HTERT RPE-1 (cell line): ENCODE results near the gene RPUSD3.
"Not testable (repeated sequence)": the region's sequence is repeated elsewhere in the genome, so short reads cannot be mapped to it uniquely, and the experiment has no call there.

Source experiments
- in situ Hi-C: fragments of 300-500 bp; cut with MboI; formaldehyde crosslinking; loops from 4 replicates; pipeline ENCODE4 v1.14.3; 2020; ENCODE audit warnings: low sequenced_read_pairs

The RPUSD3 gene

GRCh38 chr3:9865125-9865637 lies 21.4 kb upstream of the RPUSD3 start:
- in situ Hi-C loops, result not testable (repeated sequence)

DNA sequence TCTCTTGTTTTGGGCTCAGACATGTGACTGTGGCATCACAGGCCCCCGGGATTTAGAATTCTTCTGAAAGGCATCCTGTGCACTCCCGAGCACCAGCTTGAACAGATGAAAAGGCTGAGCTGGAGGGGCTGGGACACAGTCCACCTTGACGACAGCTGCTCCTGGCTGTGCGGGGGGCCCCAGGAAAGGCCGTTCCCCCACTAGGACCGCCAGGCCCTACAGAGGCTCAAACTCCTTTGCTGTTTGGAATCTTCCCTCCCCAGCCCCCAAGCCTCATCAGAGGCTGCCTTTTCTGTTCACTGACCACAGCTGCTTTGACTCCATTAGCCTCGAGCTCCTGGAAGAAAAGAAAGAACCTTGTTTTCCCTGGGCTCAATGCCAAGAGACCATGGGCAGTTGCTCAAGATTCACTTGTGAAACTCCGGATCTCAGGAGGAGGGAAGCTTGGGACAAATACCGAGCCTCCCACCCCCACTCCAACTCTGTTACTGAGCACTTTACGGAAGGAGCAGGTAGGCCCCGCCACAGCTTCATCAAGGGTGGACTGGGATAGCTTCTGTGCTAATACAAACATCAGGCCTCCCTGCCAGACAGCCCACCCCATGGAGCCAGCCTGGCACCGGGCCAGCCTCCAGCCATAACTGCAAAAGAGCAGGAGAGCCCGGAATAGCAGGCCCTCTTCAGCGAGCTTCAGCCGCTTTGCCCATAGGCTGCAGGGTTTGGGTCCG lies 20.6 kb upstream of the RPUSD3 start:
- in situ Hi-C loops, result no loop called here

GRCh38 chr3:9863058-9863772 lies 19.4 kb upstream of the RPUSD3 start:
- in situ Hi-C loops, result no loop called here

- in situ Hi-C loops, result no loop called here
Measured at GRCh38 chr3:9862391-9863057, 18.7 kb upstream of the RPUSD3 start.

DNA sequence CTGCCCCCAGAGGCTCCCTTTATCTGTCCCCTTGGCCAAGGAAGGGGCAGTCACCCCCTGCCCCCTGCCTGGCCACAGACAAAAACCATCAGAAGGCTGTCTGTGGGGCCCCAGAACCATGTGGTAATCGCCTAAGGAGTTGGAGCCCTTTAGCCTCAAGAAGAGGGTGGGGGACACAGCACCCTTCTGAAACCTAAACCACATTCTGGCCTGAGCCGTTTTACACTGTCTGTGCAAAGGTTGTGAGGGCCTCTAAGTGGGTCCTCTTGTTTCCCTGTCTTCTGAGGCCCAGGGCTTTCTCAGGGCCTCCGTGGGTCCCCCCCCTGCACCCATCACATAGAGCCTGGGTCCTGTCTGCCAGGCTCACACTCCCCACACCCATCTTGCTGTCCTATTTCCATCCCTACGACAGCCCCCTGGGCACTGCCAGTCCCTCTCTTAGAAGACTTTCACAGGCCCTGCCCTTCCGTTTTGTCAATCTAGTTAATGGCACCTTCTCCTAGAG lies 17.9 kb upstream of the RPUSD3 start:
- in situ Hi-C loops, result no loop called here

DNA sequence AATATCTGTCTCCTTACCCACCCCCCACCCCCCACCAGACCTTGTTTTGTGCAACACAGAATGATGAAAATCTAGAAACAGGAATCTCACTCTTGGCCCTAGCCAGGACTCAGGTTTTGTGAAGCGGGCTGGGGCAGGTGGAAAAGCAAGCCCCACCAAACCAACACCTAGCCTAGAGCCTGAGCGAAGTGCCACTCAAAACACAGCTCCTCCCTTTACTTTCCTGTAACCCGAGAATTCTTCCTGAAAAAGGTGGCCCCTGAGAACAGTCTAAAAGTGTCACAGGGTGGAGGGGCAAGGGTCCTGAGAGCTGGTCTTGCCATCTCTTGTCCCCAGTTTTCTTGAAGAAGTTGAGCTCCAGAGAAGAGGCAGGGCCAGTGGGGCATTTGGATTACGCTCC lies 17.4 kb upstream of the RPUSD3 start:
- in situ Hi-C loops, result no loop called here

GRCh38 chr3:9859530-9860025 lies 15.8 kb upstream of the RPUSD3 start:
- in situ Hi-C loops, result no loop called here

DNA sequence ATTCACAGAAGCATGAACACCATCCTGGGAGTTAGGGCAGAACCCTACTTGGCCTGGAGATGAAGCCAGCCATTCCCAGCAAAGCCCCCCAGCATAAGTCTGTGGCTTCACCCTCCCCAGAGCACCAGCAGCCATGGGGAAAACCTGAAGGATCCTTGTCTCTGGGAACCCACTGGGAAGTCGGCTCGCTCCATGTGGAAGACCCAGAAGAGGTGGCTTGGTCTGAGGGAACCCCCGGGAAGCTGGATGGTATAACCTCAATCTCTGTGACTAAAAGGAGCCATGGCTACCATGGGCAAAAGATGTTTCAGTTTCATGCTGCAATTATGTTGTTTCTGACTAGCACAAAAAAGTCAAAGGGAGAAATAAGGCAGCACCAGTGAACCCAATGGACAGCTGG lies 11.8 kb upstream of the RPUSD3 start:
- in situ Hi-C loops, result no loop called here

DNA sequence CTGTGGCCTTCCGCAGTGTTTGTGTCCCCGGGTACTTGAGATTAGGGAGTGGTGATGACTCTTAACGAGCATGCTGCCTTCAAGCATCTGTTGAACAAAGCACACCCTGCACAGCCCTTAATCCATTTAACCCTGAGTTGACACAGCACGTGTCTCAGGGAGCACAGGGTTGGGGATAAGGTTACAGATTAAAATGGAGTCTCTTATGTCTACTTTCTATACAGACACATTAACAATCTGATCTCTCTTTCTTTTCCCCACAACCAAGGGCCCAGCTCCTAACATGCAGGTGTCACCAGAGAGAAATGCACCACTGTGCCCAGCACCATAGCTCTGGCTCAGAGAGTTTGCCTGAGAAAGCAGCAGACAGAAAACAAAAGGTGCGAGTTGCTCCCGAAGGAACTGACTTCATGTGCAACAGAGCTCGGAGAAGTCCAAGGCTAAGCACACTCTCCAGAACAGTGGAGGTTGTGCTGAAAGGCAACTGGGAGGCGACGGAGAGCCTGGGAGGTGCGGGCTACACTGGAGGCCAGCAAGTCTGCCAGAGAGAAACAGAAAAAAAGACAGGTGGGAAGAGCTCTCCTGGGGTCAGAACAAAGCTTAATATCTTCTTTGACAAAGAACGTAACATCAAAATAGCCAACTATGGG lies 10.6 kb upstream of the RPUSD3 start:
- in situ Hi-C loops, result not testable (repeated sequence)

- in situ Hi-C loops, result no loop called here
Measured at GRCh38 chr3:9852528-9852927, 8.7 kb upstream of the RPUSD3 start.

DNA sequence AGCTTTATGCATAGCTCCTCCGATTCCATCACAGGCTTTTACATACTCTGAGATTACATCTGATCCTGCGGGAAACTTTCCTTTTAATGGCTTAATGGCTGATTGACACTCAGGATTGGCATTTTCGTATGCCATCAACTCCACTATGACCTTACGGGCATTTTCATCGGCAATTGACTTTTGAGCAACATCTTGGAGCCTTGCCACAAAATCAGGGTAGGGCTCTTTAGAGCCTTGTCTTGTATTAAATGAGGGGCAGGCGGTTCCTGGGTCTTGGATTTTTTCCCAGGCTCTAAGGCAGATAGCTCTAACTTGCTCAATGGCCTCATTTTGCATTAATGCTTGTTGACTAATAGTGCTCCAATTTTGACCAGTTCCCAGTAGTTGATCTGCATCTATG lies 8.1 kb upstream of the RPUSD3 start:
- in situ Hi-C loops, result not testable (repeated sequence)

DNA sequence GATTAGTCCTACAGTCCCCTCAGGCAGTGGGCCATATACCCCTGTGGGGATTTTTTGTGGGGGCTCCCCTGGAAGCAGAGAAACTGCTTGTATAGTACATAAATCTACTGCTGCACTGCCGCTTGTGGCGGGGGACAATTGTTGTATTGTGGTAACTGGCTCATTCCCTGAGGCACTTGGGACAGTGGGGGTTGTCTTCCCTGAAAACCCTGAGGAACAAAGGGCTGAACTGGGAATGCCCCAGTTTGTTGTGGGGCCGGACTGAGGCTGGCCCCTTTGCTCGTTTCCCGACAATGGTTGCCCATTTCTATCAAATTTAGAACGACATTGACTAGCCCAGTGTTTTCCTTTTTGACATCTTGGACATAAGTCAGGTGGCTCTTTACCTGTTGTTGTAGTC lies 7.6 kb upstream of the RPUSD3 start:
- in situ Hi-C loops, result not testable (repeated sequence)

DNA sequence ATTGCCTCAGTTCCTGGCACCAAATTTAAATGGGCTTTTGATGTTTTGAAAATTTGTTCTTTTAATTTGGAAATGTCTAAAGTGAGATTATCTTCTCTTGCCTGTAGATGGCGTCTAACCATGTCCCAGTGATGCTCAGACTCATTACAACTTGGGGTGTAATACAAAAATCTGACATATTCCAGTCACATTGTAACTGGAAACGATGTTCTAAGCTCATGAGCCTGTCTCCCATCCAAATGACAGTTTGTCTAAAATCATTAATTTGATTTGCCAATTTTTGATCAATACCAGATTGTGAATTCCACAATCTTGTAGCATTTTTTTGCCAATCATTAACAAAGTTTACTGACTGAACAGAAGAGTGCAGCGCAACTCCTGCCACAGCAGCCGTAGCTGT lies 5.1 kb upstream of the RPUSD3 start:
- in situ Hi-C loops, result not testable (repeated sequence)

GRCh38 chr3:9847870-9848269 lies 4.1 kb upstream of the RPUSD3 start:
- in situ Hi-C loops, result not testable (repeated sequence)

GRCh38 chr3:9846931-9847488 lies 3.2 kb upstream of the RPUSD3 start:
- in situ Hi-C loops, result no loop called here

DNA sequence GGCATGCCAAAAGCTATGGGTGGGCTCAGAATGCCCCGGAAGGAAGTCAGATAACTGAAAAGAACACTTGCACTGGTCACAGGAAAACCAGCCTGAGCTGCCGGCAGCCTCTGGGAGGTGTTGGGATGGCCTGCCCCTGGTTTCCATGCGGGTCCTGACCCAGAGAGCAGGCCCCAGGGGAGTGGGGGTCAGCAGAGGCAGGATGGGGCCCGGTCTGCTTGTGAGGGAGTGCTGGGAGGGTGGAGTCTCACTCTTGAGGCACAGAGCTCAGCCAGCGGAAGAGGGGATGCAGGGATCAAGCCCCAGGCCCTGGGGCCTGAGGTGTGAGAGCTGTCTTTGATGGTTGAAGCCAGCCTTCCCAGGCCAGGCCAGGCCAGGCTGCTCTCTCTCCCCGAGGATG lies 2.4 kb upstream of the RPUSD3 start:
- in situ Hi-C loops, result no loop called here

GRCh38 chr3:9841015-9841414 lies 2.8 kb downstream of the RPUSD3 start:
- in situ Hi-C loops, result no loop called here

- in situ Hi-C loops, result no loop called here
Measured at GRCh38 chr3:9838856-9839255, 5.0 kb downstream of the RPUSD3 start.

- in situ Hi-C loops, result no loop called here
Measured at GRCh38 chr3:9837701-9838582, 5.9 kb downstream of the RPUSD3 start.
